ENCODE results near the gene ADCK1. TPM values are rescaled to one million over a fixed set of nuclear protein-coding genes. Genes with fewer than 3 reads are reported as not detected.

Gene ADCK1
- total and polyA plus RNA-seq, 2 experiments from 2014 or later = 6.7 to 11.2 TPM

DNA sequence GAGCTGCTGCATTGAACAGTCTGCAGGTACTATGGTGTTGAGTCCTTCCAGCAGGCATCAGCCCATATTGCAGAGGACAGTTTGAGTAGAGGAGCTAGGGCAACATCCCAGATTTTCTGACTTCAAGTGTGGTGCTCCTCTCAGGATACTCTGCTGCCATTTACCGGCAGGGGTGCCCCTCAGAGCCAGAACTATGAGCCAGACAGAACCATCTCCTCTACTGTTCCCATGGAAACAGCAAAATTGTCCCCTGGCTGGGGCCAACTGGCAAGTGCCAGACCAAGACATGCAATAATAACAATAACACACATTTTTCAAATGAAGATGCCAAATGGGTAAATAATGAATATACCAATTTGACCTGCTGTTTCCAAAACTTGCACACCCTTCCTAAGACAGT lies 102.9 kb downstream of the ADCK1 start:
- Histone ChIP-seq H2AFZ (no peak overlapping the region), H3K27me3 (ENCODE audit: insufficient read depth) (no peaks in the 10 kb centered on the region), H3K4me2 (no peak overlapping the region), H3K9me2 (ENCODE audit: insufficient read depth) (no peaks in the 10 kb centered on the region), H3K4me1 (ENCODE audit: insufficient read depth) (no peaks in the 10 kb centered on the region), H3K79me2 (replicated peaks; ENCODE audit: insufficient read depth) (no peaks in the 10 kb centered on the region), H3K27ac (ENCODE audit: low read depth) (no peak overlapping the region), H3K36me3 (ENCODE audit: insufficient read depth) (no peaks in the 10 kb centered on the region), H3K4me3 (no peak overlapping the region), H3F3A (replicated peaks; ENCODE audit: low read depth) (no peaks in the 10 kb centered on the region), H4K20me1 (replicated peaks; ENCODE audit: insufficient read depth) (no peaks in the 10 kb centered on the region)
- DNase-seq (ENCODE audit: low spot score) (no peak), ATAC-seq (no peak)
- H3K27ac Mint-ChIP-seq = no peak overlapping the region
- no peaks in the 10 kb centered on the region; the same call in 2 of the 3 replicates for H3K36me3 Mint-ChIP-seq (ENCODE audit: low read depth)
- H3K4me1 Mint-ChIP-seq = no peaks in the 10 kb centered on the region
- no peaks in the 10 kb centered on the region for H3K9me3 Mint-ChIP-seq
- TF ChIP-seq ZNF114 (CRISPR knock-in tag; IDR thresholded peaks at IDR 0.05) (no peak), EZH2 (IDR thresholded peaks at IDR 0.05; ENCODE audit: low read depth, unreplicated experiment) (no peak), NANOG (IDR thresholded peaks at IDR 0.05; ENCODE audit: borderline replicate concordance) (no peak), POLR2AphosphoS5 (IDR thresholded peaks at IDR 0.05; ENCODE audit: low read depth) (no peak), STAT1 (IDR thresholded peaks at IDR 0.05; ENCODE audit: unreplicated experiment) (no peak), EZH2phosphoT487 (IDR thresholded peaks at IDR 0.05; ENCODE audit: unreplicated experiment) (no peak), JUNB (IDR thresholded peaks at IDR 0.05; ENCODE audit: unreplicated experiment) (no peak)
- TF ChIP-seq, protein P1, sequence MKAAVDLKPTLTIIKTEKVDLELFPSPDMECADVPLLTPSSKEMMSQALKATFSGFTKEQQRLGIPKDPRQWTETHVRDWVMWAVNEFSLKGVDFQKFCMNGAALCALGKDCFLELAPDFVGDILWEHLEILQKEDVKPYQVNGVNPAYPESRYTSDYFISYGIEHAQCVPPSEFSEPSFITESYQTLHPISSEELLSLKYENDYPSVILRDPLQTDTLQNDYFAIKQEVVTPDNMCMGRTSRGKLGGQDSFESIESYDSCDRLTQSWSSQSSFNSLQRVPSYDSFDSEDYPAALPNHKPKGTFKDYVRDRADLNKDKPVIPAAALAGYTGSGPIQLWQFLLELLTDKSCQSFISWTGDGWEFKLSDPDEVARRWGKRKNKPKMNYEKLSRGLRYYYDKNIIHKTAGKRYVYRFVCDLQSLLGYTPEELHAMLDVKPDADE (IDR thresholded peaks at IDR 0.05) = no peak
- TF ChIP-seq, protein P2, sequence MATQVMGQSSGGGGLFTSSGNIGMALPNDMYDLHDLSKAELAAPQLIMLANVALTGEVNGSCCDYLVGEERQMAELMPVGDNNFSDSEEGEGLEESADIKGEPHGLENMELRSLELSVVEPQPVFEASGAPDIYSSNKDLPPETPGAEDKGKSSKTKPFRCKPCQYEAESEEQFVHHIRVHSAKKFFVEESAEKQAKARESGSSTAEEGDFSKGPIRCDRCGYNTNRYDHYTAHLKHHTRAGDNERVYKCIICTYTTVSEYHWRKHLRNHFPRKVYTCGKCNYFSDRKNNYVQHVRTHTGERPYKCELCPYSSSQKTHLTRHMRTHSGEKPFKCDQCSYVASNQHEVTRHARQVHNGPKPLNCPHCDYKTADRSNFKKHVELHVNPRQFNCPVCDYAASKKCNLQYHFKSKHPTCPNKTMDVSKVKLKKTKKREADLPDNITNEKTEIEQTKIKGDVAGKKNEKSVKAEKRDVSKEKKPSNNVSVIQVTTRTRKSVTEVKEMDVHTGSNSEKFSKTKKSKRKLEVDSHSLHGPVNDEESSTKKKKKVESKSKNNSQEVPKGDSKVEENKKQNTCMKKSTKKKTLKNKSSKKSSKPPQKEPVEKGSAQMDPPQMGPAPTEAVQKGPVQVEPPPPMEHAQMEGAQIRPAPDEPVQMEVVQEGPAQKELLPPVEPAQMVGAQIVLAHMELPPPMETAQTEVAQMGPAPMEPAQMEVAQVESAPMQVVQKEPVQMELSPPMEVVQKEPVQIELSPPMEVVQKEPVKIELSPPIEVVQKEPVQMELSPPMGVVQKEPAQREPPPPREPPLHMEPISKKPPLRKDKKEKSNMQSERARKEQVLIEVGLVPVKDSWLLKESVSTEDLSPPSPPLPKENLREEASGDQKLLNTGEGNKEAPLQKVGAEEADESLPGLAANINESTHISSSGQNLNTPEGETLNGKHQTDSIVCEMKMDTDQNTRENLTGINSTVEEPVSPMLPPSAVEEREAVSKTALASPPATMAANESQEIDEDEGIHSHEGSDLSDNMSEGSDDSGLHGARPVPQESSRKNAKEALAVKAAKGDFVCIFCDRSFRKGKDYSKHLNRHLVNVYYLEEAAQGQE (IDR thresholded peaks at IDR 0.05; ENCODE audit: unreplicated experiment) = no peak
- TF ChIP-seq, protein P3, sequence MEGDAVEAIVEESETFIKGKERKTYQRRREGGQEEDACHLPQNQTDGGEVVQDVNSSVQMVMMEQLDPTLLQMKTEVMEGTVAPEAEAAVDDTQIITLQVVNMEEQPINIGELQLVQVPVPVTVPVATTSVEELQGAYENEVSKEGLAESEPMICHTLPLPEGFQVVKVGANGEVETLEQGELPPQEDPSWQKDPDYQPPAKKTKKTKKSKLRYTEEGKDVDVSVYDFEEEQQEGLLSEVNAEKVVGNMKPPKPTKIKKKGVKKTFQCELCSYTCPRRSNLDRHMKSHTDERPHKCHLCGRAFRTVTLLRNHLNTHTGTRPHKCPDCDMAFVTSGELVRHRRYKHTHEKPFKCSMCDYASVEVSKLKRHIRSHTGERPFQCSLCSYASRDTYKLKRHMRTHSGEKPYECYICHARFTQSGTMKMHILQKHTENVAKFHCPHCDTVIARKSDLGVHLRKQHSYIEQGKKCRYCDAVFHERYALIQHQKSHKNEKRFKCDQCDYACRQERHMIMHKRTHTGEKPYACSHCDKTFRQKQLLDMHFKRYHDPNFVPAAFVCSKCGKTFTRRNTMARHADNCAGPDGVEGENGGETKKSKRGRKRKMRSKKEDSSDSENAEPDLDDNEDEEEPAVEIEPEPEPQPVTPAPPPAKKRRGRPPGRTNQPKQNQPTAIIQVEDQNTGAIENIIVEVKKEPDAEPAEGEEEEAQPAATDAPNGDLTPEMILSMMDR (conservative IDR thresholded peaks at IDR 0.05; ENCODE audit: low read depth in 2 of 2) = no peak
- no peaks in the 10 kb centered on the region for H3K27me3 Mint-ChIP-seq (ENCODE audit: insufficient read depth, low read depth, poor library complexity)
- H3K4me3 Mint-ChIP-seq = no peak overlapping the region

DNA sequence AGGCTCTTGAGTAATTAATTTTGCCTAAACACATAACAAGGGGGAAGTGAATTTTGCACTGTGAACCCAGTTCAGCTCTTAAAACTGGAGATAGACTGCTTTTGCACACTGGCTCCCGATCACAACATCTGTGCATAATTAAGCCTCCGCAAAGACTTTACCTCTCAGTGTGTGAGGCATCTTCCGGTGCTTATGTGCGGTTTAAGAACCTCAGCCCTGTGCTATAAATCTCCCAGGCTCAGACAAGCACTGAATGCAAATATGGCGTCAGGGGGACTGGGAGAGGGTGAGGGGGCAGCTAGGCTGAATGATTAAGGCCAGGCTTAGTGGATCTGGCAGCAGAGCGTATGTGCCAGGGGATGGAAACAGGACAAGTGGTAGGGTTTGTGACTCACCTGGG lies 103.3 kb downstream of the ADCK1 start:
- H3K27me3 Mint-ChIP-seq (ENCODE audit: insufficient read depth, low read depth, poor library complexity) = no peaks in the 10 kb centered on the region
- H4K20me1 ChIP-seq (replicated peaks; ENCODE audit: insufficient read depth) = no peaks in the 10 kb centered on the region
- H3K27ac ChIP-seq (ENCODE audit: low read depth) = no peak overlapping the region
- H3K4me2 ChIP-seq = no peak overlapping the region
- no peaks in the 10 kb centered on the region for H3F3A ChIP-seq (replicated peaks; ENCODE audit: low read depth)
- H3K36me3 Mint-ChIP-seq (ENCODE audit: low read depth) = no peaks in the 10 kb centered on the region; the same call in 2 of the 3 replicates
- DNase-seq (ENCODE audit: low spot score) = no peak
- H3K36me3 ChIP-seq (ENCODE audit: insufficient read depth) = no peaks in the 10 kb centered on the region
- no peaks in the 10 kb centered on the region for H3K79me2 ChIP-seq (replicated peaks; ENCODE audit: insufficient read depth)
- H3K4me3 ChIP-seq = no peak overlapping the region
- H3K4me3 Mint-ChIP-seq = no peak overlapping the region
- H3K9me3 Mint-ChIP-seq = no peaks in the 10 kb centered on the region
- no peaks in the 10 kb centered on the region for H3K4me1 ChIP-seq (ENCODE audit: insufficient read depth)
- no peak overlapping the region for H2AFZ ChIP-seq
- H3K27me3 ChIP-seq (ENCODE audit: insufficient read depth) = no peaks in the 10 kb centered on the region
- no peaks in the 10 kb centered on the region for H3K9me2 ChIP-seq (ENCODE audit: insufficient read depth)
- ATAC-seq = no peak
- no peak overlapping the region for H3K27ac Mint-ChIP-seq
- H3K4me1 Mint-ChIP-seq = no peaks in the 10 kb centered on the region
- TF ChIP-seq, protein P4, sequence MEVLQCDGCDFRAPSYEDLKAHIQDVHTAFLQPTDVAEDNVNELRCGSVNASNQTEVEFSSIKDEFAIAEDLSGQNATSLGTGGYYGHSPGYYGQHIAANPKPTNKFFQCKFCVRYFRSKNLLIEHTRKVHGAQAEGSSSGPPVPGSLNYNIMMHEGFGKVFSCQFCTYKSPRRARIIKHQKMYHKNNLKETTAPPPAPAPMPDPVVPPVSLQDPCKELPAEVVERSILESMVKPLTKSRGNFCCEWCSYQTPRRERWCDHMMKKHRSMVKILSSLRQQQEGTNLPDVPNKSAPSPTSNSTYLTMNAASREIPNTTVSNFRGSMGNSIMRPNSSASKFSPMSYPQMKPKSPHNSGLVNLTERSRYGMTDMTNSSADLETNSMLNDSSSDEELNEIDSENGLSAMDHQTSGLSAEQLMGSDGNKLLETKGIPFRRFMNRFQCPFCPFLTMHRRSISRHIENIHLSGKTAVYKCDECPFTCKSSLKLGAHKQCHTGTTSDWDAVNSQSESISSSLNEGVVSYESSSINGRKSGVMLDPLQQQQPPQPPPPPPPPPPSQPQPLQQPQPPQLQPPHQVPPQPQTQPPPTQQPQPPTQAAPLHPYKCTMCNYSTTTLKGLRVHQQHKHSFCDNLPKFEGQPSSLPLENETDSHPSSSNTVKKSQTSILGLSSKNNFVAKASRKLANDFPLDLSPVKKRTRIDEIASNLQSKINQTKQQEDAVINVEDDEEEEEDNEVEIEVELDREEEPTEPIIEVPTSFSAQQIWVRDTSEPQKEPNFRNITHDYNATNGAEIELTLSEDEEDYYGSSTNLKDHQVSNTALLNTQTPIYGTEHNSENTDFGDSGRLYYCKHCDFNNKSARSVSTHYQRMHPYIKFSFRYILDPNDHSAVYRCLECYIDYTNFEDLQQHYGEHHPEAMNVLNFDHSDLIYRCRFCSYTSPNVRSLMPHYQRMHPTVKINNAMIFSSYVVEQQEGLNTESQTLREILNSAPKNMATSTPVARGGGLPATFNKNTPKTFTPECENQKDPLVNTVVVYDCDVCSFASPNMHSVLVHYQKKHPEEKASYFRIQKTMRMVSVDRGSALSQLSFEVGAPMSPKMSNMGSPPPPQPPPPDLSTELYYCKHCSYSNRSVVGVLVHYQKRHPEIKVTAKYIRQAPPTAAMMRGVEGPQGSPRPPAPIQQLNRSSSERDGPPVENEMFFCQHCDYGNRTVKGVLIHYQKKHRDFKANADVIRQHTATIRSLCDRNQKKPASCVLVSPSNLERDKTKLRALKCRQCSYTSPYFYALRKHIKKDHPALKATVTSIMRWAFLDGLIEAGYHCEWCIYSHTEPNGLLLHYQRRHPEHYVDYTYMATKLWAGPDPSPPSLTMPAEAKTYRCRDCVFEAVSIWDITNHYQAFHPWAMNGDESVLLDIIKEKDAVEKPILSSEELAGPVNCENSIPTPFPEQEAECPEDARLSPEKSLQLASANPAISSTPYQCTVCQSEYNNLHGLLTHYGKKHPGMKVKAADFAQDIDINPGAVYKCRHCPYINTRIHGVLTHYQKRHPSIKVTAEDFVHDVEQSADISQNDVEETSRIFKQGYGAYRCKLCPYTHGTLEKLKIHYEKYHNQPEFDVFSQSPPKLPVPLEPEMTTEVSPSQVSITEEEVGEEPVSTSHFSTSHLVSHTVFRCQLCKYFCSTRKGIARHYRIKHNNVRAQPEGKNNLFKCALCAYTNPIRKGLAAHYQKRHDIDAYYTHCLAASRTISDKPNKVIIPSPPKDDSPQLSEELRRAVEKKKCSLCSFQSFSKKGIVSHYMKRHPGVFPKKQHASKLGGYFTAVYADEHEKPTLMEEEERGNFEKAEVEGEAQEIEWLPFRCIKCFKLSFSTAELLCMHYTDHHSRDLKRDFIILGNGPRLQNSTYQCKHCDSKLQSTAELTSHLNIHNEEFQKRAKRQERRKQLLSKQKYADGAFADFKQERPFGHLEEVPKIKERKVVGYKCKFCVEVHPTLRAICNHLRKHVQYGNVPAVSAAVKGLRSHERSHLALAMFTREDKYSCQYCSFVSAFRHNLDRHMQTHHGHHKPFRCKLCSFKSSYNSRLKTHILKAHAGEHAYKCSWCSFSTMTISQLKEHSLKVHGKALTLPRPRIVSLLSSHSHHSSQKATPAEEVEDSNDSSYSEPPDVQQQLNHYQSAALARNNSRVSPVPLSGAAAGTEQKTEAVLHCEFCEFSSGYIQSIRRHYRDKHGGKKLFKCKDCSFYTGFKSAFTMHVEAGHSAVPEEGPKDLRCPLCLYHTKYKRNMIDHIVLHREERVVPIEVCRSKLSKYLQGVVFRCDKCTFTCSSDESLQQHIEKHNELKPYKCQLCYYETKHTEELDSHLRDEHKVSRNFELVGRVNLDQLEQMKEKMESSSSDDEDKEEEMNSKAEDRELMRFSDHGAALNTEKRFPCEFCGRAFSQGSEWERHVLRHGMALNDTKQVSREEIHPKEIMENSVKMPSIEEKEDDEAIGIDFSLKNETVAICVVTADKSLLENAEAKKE (CRISPR knock-in tag; IDR thresholded peaks at IDR 0.05) = no peak
